Sigmoid colon (tissue), 7 donors: ENCODE data around the gene NBAS. TPM values are rescaled to one million over a fixed set of nuclear protein-coding genes. Genes with fewer than 3 reads are reported as not detected.

Source experiments
- DNase-seq: peaks from one replicate; pipeline ENCODE4 v3.0.0-alpha.2; 2019
- H3K27ac ChIP-seq, 4 donors: fragments of 200-600 bp; sonication (generic); one replicate each; pipeline ENCODE4 v1.5.1; 2016 to 2019; ENCODE audit warnings: mild to moderate bottlenecking in 1 of 4
- H3K27me3 ChIP-seq, 3 donors: fragments of 200-600 bp; sonication (generic); one replicate each; pipeline ENCODE4 v1.5.1; 2019; ENCODE audit warnings: mild to moderate bottlenecking in 1 of 3
- H3K36me3 ChIP-seq, 4 donors: fragments of 200-600 bp; sonication (generic); one replicate each; pipeline ENCODE4 v1.5.1; 2016 to 2019
- H3K4me1 ChIP-seq, 4 donors: fragments of 200-600 bp; sonication (generic); one replicate each; pipeline ENCODE4 v1.5.1; 2017 to 2019
- H3K4me3 ChIP-seq, 4 donors: fragments of 200-600 bp; sonication (generic); one replicate each; pipeline ENCODE4 v1.5.1; 2017 to 2019; ENCODE audit warnings: mild to moderate bottlenecking in 2 of 4, moderate library complexity in 1 of 4
- H3K9me3 ChIP-seq, 4 donors: fragments of 200-600 bp in 3 of 4; sonication (generic) in 3 of 4; one replicate each; pipeline versions ENCODE4 v1.5.1 to v1.6.1; 2013 to 2019
- EP300 ChIP-seq, 4 donors: sonication (generic); formaldehyde crosslinking; IDR thresholded peaks; one replicate each; pipeline ENCODE4 v1.6.1; 2017; ENCODE audit warnings: antibody characterized with exemption in 4 of 4
- POLR2A ChIP-seq, 2 donors: fragments of 450-650 bp; IDR thresholded peaks; one replicate each; pipeline ENCODE4 v1.6.1; 2016; ENCODE audit warnings: antibody characterized with exemption in 2 of 2, mild to moderate bottlenecking in 2 of 2, moderate library complexity in 2 of 2
- POLR2AphosphoS5 ChIP-seq, 4 donors: sonication (generic); formaldehyde crosslinking; IDR thresholded peaks; one replicate each; pipeline ENCODE4 v1.6.1; 2017; ENCODE audit warnings: antibody characterized with exemption in 4 of 4
- WGBS, 2 donors: extraction: QIAGEN DNeasy Blood & Tissue Kit; methylation state at CpG; one replicate each; pipeline ENCODE4 v1.1.7; 2013; 5-methylcytosine and 5-hydroxymethylcytosine counted together
- intact Hi-C: fragments of 100-400 bp; cut with DNase I; formaldehyde crosslinking; loops from one replicate; pipeline ENCODE4 v1.15.1; 2023
- polyA plus RNA-seq, 3 donors: library from polyadenylated mRNA; stranded (reverse); fragments of 200-250 nt; gene quantifications; one replicate each; pipeline ENCODE4 v1.2.3, GENCODE V29; 2013
- total RNA-seq, 4 donors: library from RNA; depleted of rRNA; stranded (reverse); fragments of >200 nt; gene quantifications; one replicate each; pipeline ENCODE4 v1.1.0, GENCODE V29; 2016
- TF ChIP-seq, protein P1 (sequence below), 4 experiments: fragments of 450-650 bp in 3 of 4; fragments of 200-600 bp in 1 of 4; IDR thresholded peaks; one replicate each; pipeline ENCODE4 v1.5.1; 2016 to 2019; ENCODE audit warnings: antibody characterized with exemption in 4 of 4, mild to moderate bottlenecking in 3 of 4, moderate library complexity in 2 of 4
- donor health status: healthy with polysubstance abuse.
- donor health status: Bipolar disorder and iron deficiency.
- donor health status: healthy.

The NBAS gene
- total and polyA plus RNA-seq, 7 donors = 3.9 to 53.2 (median 41.9) TPM

DNA sequence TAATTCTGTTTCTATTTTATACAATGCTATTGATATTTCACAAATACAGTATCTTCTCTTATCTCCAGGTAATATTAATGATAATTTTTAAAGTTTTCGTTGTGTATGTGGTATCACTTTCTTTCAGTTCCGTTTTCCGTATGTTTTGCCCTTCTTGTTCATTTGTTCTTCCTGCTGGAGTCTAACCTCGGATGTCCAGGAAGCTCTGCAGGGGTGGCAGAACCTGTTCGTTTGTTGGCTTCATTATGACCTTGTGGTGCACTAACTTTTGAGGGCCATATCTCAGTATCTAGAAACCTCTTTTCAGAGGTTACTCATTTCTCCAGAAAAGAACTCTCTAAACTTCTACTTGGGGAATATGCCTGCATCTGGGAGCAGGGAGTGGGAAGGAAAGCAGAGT lies 134.5 kb downstream of the NBAS start:
- H3K4me3 ChIP-seq = no peak overlapping the region
- WGBS, 2 donors = 84 to 91% methylated on average over 5 of the region's 5 CpGs
- intact Hi-C loops = no loop called here
- H3K27ac ChIP-seq = no peak overlapping the region
- no peaks in the 10 kb centered on the region for H3K27me3 ChIP-seq
- TF ChIP-seq POLR2AphosphoS5 (IDR thresholded peaks at IDR 0.05) = no peak
- no peak for TF ChIP-seq POLR2A (IDR thresholded peaks at IDR 0.05)
- TF ChIP-seq, protein P1, sequence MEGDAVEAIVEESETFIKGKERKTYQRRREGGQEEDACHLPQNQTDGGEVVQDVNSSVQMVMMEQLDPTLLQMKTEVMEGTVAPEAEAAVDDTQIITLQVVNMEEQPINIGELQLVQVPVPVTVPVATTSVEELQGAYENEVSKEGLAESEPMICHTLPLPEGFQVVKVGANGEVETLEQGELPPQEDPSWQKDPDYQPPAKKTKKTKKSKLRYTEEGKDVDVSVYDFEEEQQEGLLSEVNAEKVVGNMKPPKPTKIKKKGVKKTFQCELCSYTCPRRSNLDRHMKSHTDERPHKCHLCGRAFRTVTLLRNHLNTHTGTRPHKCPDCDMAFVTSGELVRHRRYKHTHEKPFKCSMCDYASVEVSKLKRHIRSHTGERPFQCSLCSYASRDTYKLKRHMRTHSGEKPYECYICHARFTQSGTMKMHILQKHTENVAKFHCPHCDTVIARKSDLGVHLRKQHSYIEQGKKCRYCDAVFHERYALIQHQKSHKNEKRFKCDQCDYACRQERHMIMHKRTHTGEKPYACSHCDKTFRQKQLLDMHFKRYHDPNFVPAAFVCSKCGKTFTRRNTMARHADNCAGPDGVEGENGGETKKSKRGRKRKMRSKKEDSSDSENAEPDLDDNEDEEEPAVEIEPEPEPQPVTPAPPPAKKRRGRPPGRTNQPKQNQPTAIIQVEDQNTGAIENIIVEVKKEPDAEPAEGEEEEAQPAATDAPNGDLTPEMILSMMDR (IDR thresholded peaks at IDR 0.05) = no peak
- no peak for TF ChIP-seq EP300 (IDR thresholded peaks at IDR 0.05)
- H3K9me3 ChIP-seq = no peaks in the 10 kb centered on the region
- DNase-seq = no peak
- H3K4me1 ChIP-seq = no peaks in the 10 kb centered on the region
- H3K36me3 ChIP-seq = peaks cover 0 to 17% (median 0%) of the 10 kb centered on the region in 4 donors

DNA sequence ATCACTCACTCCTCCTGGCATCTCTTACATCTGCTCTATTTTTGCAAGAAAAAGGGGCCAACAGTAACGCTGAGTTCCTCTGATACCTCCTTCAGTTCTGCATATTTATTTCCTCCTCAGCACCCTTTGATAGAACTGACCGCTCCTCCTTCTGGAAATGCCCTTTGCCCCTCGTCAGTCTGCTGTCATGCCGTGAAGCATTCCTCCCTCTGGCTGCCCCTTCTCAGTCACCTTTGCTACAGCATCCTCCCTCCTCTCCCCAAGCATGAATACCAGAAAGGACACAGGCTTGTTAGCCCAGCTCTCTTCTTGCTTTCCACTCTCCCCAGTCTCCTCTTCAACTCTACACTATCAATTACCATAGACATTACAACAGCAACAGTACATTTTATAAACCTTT lies 135.4 kb downstream of the NBAS start:
- no peak overlapping the region for H3K27ac ChIP-seq
- peaks cover 0 to 17% (median 0%) of the 10 kb centered on the region in 4 donors for H3K36me3 ChIP-seq
- DNase-seq = no peak
- H3K4me1 ChIP-seq = no peaks in the 10 kb centered on the region
- intact Hi-C loops = no loop called here
- no peak for TF ChIP-seq POLR2A (IDR thresholded peaks at IDR 0.05)
- TF ChIP-seq POLR2AphosphoS5 (IDR thresholded peaks at IDR 0.05) = no peak
- TF ChIP-seq EP300 (IDR thresholded peaks at IDR 0.05) = no peak
- TF ChIP-seq, protein P1 (IDR thresholded peaks at IDR 0.05) = no peak
- no peak overlapping the region for H3K4me3 ChIP-seq
- H3K9me3 ChIP-seq = no peaks in the 10 kb centered on the region
- no peaks in the 10 kb centered on the region for H3K27me3 ChIP-seq
- WGBS, 2 donors = 23 to 68% methylated on average over 4 of the region's 4 CpGs

DNA sequence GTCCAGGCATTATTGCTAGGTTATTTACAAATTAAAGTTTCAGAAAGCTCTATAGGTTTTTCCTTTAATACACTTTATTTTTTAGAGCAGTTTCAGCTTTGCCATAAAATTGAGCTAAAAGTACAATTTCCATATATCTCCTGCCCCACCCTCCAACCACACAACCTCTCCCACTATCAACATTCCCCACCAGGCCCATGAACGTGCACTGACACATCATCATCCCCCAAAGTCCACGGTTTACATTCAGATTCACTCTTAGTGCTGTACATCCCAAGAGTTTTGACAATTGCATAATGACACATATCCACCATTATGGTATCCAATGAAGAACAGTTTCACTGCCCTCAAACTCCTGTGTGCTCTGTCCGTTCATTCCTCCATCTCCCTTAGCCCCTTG lies 139.4 kb downstream of the NBAS start:
- H3K27ac ChIP-seq = no peak overlapping the region
- H3K9me3 ChIP-seq = no peaks in the 10 kb centered on the region
- peaks cover 0 to 30% (median 0%) of the 10 kb centered on the region in 4 donors for H3K36me3 ChIP-seq
- no peak for DNase-seq
- H3K27me3 ChIP-seq = no peaks in the 10 kb centered on the region
- TF ChIP-seq POLR2AphosphoS5 (IDR thresholded peaks at IDR 0.05) (no peak), POLR2A (IDR thresholded peaks at IDR 0.05) (no peak), EP300 (IDR thresholded peaks at IDR 0.05) (no peak)
- TF ChIP-seq, protein P1 (IDR thresholded peaks at IDR 0.05) = no peak
- intact Hi-C loops = no loop called here
- H3K4me3 ChIP-seq = no peak overlapping the region
- no peaks in the 10 kb centered on the region for H3K4me1 ChIP-seq
- WGBS, 2 donors = 88 to 91% methylated on average over 3 of the region's 3 CpGs

DNA sequence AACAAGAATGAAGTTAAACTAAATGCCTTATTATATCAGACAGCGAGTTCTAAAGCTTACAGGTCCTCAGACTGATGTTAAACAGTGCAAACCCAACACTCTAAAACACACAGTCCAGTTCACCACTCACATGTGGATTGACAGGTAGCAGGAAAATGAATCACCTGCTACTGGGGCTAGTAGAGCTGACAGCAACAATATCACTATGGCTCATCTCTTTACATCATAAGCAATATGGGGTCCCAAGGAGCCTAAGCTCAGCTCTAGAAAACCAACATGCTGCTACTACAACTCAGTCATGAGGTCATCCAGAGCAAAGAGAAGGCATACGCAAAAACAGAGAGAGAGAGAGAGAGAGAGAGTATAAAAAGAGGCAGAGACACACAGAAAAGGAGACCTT lies 145.4 kb downstream of the NBAS start:
- WGBS, 2 donors = 90 to 93% methylated on average over 2 of the region's 2 CpGs
- no peaks in the 10 kb centered on the region for H3K4me1 ChIP-seq
- H3K27me3 ChIP-seq = no peaks in the 10 kb centered on the region
- peaks cover 0 to 69% (median 6%) of the 10 kb centered on the region in 4 donors for H3K36me3 ChIP-seq
- intact Hi-C loops = no loop called here
- DNase-seq = no peak
- H3K27ac ChIP-seq = no peak overlapping the region
- no peaks in the 10 kb centered on the region for H3K9me3 ChIP-seq
- TF ChIP-seq POLR2A (IDR thresholded peaks at IDR 0.05) = no peak
- TF ChIP-seq EP300 (IDR thresholded peaks at IDR 0.05) = no peak
- no peak for TF ChIP-seq POLR2AphosphoS5 (IDR thresholded peaks at IDR 0.05)
- TF ChIP-seq, protein P1 (IDR thresholded peaks at IDR 0.05) = no peak
- H3K4me3 ChIP-seq = no peak overlapping the region

DNA sequence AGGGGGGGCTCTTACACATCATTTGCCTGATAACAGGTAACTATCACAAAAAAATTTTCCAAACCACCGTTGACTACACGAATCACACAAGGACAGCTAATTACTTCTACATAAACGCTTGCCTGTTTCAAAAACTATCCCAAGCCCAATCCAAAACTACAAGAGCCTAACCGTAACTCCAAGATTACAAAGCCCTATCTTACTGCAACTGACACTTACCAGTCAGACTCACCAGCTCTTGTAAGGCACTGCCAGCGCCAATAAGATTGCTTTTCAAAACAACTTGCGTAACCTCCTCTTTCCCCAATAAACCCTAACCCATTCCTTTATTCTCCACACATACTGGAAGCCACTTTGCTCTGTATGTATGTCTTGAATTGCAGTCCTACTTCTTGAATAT lies 148.4 kb downstream of the NBAS start:
- Histone ChIP-seq H3K9me3 (no peaks in the 10 kb centered on the region), H3K4me3 (no peak overlapping the region), H3K27ac (no peak overlapping the region), H3K4me1 (no peaks in the 10 kb centered on the region), H3K27me3 (no peaks in the 10 kb centered on the region), H3K36me3 (peaks cover 3 to 79% (median 6%) of the 10 kb centered on the region in 4 donors)
- WGBS, 2 donors = 95 to 96% methylated on average over 6 of the region's 6 CpGs
- intact Hi-C loops = no loop called here
- no peak for DNase-seq
- no peak for TF ChIP-seq POLR2A (IDR thresholded peaks at IDR 0.05)
- TF ChIP-seq, protein P1 (IDR thresholded peaks at IDR 0.05) = no peak
- no peak for TF ChIP-seq EP300 (IDR thresholded peaks at IDR 0.05)
- no peak for TF ChIP-seq POLR2AphosphoS5 (IDR thresholded peaks at IDR 0.05)
